ENCODE data around the gene SLC43A2.

DNA sequence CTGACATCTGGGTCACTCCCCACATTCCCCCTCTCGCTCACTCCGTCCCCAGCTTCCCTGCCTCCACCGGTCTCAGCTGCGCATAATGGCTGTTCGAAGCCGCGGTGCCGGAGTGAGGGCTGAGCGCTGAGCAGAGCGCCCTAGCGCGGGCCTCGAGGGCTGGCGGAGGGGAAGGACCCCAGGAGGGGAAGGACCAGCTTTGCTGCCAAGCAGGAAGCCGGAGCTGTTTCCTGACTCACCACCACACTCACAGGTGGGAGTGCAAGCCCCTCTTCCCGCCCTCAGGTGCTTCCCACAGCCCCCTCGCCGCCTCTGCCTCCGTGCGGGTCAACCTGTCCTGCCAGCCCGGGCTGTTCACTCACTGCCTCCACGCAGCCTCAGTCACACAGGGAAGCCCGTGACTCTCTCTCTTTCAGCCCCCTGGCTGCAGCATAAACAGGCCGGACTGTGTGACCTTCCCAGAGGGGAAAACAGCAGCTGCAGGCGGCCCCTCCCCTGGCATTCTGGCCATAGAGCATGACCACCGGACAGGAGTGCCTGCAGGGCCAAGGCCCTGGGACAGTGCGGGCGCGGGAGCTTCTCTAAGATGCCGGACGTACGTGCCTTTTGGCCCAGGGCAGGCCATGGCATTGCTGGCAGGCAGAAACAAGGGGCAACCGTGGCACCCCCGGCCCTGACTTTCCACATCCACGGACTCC lies 23.7 kb downstream of the SLC43A2 start:
- TF ChIP-seq, protein P1, sequence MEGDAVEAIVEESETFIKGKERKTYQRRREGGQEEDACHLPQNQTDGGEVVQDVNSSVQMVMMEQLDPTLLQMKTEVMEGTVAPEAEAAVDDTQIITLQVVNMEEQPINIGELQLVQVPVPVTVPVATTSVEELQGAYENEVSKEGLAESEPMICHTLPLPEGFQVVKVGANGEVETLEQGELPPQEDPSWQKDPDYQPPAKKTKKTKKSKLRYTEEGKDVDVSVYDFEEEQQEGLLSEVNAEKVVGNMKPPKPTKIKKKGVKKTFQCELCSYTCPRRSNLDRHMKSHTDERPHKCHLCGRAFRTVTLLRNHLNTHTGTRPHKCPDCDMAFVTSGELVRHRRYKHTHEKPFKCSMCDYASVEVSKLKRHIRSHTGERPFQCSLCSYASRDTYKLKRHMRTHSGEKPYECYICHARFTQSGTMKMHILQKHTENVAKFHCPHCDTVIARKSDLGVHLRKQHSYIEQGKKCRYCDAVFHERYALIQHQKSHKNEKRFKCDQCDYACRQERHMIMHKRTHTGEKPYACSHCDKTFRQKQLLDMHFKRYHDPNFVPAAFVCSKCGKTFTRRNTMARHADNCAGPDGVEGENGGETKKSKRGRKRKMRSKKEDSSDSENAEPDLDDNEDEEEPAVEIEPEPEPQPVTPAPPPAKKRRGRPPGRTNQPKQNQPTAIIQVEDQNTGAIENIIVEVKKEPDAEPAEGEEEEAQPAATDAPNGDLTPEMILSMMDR (IDR thresholded peaks at IDR 0.05): no peak
- TF ChIP-seq POLR2A (IDR thresholded peaks at IDR 0.05) (no peak), EP300 (IDR thresholded peaks at IDR 0.05; ENCODE audit: low read depth) (no peak), POLR2AphosphoS5 (IDR thresholded peaks at IDR 0.05) (no peak)

Measured in transverse colon (tissue), 4 donors.